Measurements from ENCODE around the gene FAM204A.

The FAM204A gene

DNA sequence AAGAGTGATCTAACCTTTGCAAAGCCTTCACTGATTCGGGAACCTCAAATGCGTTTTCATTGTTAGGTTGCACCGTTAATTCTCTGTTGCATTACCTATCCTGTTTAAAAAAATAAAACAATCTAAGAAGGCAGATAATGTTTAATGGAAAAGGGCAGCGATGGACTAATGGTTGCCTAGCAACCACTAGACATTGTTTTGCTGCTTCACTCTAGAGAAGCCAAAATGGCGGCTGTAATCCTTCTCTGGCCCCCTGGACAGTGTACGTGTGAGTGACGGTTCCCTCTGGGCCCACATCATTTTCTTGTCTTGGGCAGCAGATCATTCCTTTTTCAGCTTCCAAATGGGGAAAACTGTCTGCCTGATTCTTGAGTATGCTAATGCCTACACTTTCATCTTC lies 43.3 kb downstream of the FAM204A start:
- no peak for DNase-seq
- in situ Hi-C loops (cut with HindIII; ENCODE audit: low pct_ligation_motif_present, low pct_unique_long_range_greater_than_20kb, low sequenced_read_pairs), result no loop called here

DNA sequence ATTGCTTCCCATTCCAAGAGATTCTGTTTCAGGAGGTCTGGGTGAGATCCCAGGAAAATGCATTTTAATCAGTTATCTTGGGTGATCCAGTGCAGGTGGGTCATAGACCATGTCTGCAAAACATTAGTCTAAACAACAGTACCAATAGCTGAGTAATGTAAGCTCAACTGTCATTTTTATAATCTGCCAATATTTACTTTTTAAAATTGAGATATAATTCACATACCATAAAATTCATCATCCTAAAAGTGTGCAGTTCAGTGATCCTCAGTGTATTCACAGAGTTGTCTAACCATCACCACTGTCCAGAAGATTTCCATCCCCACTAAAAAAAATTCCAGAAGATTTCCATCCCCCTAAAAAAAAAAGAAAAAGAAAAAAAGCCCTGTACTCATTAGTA lies 51.0 kb downstream of the FAM204A start:
- DNase-seq, result no peak
- in situ Hi-C loops (cut with HindIII; ENCODE audit: low pct_ligation_motif_present, low pct_unique_long_range_greater_than_20kb, low sequenced_read_pairs), result no loop called here

DNA sequence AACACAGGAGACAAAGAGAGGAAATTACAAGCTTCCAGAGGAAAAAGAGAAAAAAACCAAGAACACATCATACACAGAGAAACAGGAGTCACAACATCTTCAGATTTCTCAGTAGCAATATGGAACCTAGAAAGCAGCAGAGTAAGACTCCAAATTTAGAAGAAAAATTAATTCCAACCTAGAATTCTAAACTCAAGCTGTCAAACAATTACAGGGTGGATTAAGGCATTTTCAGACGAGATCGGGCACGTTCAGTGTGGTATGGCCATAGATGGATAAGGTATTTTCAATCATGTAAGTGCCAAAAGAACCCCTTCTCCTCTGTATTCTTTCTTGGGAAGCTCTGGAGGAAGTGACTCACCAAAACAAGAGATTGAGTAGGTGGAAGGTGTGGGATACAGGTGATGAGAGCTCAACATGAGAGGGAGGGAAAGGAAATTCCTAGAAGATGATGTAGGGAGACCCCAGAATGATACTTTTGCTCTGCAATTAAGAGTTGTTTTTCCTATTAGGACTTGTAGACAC lies 51.6 kb downstream of the FAM204A start:
- no peak for DNase-seq
- in situ Hi-C loops (cut with HindIII; ENCODE audit: low pct_ligation_motif_present, low pct_unique_long_range_greater_than_20kb, low sequenced_read_pairs), result no loop called here

DNA sequence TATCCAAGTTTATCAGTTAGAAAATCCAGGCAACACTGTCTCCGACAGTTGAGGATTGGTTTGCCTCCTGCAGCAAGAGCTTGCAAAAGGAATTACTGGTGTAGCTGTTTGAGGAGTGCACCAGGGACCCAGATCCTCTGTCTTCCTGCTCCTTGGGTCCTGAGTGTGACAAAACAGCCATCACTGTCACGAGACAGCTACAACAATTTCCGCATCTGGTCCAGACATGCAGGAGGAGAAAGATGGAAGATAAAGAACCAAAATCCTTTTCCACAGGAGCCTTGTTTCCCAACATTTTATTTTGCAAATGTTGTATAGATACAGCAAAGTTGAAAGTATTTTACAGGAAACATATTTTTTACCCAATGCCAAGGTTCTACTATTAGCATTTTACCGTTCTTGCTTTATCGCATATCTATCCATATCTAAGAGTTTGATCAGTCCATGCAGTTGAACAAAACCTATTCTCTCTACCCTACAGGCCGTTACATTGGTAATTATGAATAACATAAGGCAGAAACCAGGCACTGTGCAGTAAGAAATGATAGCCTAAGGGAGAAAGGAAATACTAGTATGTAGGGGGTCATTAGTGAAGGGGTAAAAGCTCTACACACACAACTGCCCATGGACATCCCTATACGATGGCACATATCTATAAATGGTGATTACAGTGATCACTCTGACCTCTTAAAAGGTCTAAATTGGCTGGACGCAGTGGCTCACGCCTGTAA lies 54.9 kb downstream of the FAM204A start:
- DNase-seq, result no peak
- in situ Hi-C loops (cut with HindIII; ENCODE audit: low pct_ligation_motif_present, low pct_unique_long_range_greater_than_20kb, low sequenced_read_pairs), result no loop called here

DNA sequence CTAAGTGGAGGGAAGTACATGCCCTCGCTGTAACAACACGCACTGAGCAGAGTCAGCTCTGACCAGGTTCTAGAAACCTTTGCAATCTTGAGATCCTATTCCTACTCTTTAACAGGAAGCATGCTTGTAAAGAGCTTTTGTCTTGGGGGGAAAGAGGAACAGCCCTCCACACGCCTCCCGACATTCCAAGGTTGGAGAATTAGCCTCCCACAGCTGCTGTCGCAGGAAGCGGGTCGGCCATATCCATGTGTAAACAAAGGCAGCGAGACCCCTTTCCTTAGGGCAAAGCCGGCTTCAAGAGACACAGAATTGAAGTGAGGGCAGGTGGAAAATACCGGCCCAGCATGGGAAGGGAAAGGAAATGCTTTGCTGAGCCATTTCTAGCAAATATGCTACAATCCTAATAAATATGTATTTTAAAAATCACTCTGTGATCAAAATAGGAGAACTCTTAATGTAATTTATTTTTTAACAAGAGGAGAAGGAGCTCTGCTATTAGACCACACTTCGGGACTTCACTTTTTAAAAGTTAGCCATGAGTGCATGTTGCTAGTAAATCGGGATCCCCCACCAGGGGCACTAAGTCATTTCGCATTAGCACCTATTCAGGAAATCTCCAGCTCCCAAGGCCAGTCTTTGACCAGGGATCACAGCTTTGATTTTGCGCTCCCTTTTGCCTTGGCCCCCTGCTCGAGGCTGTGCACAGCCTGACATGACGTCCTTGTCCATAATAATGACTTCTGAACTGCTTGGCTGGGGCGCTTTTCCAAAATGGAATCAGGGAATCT lies 55.9 kb downstream of the FAM204A start:
- in situ Hi-C loops (cut with HindIII; ENCODE audit: low pct_ligation_motif_present, low pct_unique_long_range_greater_than_20kb, low sequenced_read_pairs), result no loop called here
- no peak for DNase-seq

DNA sequence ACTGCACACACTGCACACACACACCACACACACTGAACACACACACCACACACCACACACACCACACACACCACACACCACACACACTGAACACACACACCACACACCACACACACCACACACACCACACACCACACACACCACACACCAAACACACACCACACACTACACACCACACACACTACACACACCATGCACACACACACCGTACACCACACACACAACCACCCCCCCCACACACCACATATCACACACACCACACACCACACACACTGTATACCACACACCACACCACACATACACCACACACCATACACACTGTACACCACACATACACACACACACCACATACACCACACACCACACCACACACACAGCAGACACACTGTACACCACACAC lies 59.5 kb downstream of the FAM204A start:
- no peak for DNase-seq
- in situ Hi-C loops (cut with HindIII; ENCODE audit: low pct_ligation_motif_present, low pct_unique_long_range_greater_than_20kb, low sequenced_read_pairs), result no loop called here

DNA sequence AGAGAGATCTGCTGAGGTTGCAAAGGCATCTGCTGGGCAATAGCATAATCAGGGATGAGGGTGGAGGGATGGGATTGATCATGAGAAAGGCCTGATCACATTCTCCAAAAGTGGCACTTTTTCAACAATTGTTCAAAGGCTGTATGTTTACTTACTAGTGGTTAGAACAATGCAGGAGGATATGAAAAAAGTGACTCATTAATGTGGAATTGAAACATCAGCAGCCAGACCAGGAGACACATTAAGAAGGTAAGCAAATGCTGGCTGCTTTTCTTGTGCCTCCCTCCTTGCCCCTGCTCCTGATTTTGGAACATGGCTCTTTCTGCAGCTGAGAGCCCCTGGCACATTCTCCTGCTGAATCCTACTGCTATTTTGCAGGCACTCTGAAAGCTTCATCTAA lies 63.5 kb downstream of the FAM204A start:
- no peak for DNase-seq
- in situ Hi-C loops (cut with HindIII; ENCODE audit: low pct_ligation_motif_present, low pct_unique_long_range_greater_than_20kb, low sequenced_read_pairs), result no loop called here

DNA sequence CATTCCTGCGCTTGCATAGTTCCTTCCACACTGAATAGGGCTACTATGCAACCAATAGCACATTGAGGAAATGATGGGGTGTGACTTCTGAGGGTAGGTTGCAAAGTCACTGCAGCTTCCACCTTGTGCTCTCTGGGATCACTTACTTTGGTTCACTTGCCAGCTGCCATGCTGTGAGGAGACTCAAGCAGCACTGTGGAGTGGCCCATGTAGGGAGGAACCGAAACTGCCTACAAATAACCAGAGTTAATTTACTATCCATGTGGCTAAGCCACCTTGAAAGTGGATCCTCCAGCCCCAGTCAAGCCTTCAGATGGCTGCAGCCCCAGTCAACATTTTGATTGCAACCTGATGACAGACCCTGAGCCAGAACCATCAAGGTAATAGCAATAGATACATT lies 64.3 kb downstream of the FAM204A start:
- in situ Hi-C loops (cut with HindIII; ENCODE audit: low pct_ligation_motif_present, low pct_unique_long_range_greater_than_20kb, low sequenced_read_pairs), result no loop called here
- DNase-seq, result no peak

DNA sequence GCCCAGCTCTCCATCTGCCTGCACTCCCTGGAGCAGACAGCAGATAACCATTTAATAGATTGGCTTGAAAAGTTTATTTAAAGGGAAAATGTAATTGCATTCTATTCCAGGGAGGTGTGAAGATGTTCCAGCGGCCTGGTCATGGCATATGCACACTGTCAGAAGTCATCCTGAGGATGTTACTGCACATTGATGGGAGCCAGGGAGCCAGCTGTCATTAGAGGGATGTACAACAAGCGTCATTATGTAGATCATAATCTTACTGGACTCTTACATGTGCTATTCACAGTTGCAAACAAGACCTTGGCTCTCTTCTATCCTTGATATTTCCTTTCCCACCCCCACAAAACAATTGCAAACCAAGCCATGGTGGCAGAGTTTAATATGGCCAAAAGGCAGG lies 65.4 kb downstream of the FAM204A start:
- no peak for DNase-seq
- in situ Hi-C loops (cut with HindIII; ENCODE audit: low pct_ligation_motif_present, low pct_unique_long_range_greater_than_20kb, low sequenced_read_pairs), result no loop called here

DNA sequence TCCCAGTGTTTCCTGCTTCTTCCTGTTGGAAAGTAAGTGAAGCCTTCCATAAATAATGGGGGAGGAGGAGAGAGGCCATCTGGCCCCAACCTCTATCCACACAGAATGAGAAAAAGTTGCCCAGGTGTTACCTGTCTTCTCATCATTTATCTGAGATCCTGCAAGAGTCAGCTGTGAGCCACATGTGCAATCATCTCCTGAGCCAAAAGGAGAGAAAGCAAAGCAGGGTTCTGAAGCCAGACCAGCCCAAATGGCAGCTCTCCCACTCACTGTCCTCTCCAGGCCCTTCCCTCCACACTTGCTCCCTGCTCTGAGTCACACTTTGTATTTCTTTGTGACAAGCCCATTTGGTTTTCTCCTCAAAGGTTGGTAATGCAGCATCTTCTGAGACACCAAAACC lies 65.9 kb downstream of the FAM204A start:
- in situ Hi-C loops (cut with HindIII; ENCODE audit: low pct_ligation_motif_present, low pct_unique_long_range_greater_than_20kb, low sequenced_read_pairs), result no loop called here

DNA sequence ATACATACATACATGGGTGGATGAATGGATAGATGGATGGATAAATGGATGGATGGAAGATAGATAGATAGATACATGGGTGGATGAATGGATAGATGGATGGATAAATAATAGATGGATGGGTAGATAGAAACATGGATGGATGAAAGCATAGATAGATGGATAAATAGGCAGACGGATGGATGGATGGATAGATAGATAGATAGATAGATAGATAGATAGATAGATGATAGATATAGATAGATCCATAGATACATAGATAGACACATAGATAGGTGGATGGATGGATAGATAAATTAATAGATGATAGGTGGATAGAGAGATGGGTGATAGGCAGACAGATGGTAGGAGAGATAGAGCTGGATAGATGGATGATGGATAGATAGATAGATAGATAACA lies 68.5 kb downstream of the FAM204A start:
- in situ Hi-C loops (cut with HindIII; ENCODE audit: low pct_ligation_motif_present, low pct_unique_long_range_greater_than_20kb, low sequenced_read_pairs), result no loop called here
- DNase-seq, result no peak

More for the DNA sequence above, 65.9 kb downstream of the FAM204A start:
- no peak for DNase-seq

DNA sequence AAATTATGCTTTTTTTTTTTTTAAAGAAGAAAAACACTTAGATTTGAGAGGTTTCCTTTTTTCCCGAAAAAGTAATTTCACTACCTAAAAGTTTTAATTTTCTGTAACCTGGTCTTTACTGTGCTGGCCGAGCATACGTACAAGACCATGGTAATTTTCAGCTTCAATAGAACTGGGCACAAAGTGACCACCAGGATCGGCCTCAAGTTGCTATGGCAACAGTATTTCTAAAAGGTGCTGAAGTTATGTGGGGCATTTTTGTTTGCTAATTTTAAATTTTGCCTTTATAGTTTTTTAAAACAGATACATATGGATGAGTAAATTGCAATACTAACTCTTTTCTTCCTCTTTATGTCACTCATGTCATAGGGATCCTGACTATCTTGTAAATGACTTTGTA lies 69.4 kb downstream of the FAM204A start:
- in situ Hi-C loops (cut with HindIII; ENCODE audit: low pct_ligation_motif_present, low pct_unique_long_range_greater_than_20kb, low sequenced_read_pairs), result no loop called here
- DNase-seq, result no peak

DNA sequence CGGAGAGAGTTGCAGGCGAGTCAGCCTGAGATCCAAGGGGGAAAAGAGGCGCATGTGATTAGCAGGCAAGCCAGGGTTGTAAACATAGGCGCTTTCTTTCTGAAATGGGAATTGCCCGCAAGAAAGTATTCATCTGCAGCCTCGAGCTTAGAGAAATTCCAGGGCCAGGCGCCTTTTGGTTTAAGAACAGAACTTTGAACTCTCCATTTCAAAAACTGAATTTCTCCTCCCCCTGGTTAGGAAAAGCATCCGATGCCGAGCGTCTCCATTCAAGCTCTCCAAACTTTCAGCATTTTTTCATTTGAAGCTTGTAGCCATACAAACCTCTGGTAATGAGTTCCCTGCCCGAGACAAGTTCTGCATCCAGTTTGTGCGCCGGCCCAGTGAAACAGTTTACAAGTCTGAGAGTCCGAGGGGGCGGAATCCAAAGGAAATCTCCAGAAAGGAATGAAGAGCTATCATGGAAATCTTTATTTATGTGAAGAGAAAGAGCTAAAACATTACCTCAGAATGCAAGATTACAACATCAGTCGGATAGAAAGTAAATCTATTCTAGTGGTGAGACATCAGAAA lies 69.9 kb downstream of the FAM204A start:
- DNase-seq, result no peak
- in situ Hi-C loops (cut with HindIII; ENCODE audit: low pct_ligation_motif_present, low pct_unique_long_range_greater_than_20kb, low sequenced_read_pairs), result no loop called here

DNA sequence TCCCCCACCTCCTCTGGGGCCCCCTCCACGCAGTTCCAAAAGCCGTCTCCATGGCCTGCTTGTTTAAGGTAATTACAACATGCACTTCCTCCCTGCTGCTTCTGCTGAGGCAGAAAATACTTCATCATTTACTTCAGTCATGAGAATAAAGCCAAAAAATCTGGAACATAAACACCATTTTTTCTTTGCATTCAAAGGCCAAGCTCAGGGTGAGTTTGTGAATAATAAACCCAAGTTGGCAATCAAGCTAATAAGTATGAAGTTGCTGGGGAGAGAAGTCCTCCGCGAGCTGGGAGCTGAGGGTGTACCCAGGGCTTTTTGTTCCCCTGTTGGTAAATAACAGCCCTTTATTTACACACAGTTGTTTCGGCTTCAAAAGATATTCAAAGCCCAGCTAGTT lies 70.5 kb downstream of the FAM204A start:
- DNase-seq, result no peak
- in situ Hi-C loops (cut with HindIII; ENCODE audit: low pct_ligation_motif_present, low pct_unique_long_range_greater_than_20kb, low sequenced_read_pairs), result no loop called here

DNA sequence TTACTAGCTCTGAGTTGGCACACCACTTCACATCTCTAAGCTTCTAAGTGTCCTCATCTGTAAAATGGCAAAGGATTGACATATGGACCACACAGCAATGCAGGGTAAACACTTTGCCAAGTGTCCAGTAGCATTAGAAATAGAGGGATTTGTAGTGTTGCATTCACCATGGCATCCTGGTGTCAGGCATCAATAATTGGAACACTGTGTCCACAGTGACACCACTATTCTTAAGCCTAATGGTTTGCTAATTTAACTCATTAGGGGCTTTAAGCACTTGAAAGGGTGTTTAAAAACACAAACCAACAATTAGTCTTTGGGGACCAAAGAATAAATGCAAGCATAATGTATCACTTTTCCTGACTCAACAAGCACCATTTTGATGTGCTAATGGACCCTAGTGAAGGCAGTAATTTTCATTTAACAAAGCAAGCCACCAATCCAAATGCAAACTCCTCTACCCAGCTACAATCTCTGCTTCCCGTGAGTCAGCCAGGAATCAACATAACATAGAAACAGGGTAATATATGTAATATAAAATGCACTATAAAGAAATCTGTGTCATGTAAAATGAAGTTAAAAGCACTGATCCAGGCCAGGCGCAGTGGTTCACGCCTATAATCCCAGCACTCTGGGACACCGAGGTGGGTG lies 75.9 kb downstream of the FAM204A start:
- DNase-seq, result no peak
- in situ Hi-C loops (cut with HindIII; ENCODE audit: low pct_ligation_motif_present, low pct_unique_long_range_greater_than_20kb, low sequenced_read_pairs), result no loop called here

DNA sequence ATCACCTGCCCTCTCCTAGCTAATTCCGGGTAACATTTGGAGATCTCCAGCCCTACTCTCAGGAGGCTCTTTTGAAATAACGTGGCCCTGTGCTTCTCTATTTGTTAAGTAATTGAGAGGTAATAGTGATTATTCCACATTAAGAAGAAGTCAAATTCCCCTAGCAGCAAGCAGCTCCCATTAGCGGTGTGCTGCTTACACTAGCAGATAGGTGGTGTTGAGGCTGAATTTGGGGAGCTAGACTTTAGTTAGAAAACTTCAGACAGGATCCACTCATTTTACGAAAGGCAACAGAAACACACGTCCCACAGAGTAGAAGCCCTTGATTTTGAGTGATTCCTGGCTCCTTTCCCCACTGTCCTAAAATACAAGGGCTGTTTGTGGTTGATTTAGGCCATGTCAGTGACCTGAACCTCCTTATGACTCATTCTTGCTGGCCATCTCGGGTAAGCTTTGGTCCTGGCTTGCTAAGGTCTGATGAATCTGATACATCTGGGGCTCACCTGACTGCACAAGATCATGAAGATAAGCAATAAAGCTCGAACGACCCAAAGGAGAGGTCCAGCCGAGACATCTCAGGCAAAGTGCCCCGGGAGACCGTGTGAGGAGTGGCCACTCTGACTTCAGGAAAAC lies 77.2 kb downstream of the FAM204A start:
- in situ Hi-C loops (cut with HindIII; ENCODE audit: low pct_ligation_motif_present, low pct_unique_long_range_greater_than_20kb, low sequenced_read_pairs), result no loop called here
- no peak for DNase-seq

DNA sequence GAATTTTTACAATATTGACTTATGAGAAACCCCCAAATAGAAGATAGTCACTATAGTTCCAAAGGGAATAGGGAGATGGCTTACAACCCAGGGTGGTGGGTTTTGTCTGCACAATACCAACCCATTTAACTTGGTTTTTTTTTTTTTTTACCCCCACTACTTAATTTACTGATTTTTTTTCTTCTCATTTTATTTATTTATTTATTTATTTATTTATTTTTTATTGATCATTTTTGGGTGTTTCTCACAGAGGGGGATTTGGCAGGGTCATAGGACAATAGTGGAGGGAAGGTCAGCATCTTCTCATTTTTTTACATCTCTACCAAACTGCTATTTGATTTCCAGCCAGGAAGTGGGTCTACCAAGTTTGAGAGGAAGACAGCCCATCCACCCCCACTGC lies 77.9 kb downstream of the FAM204A start:
- no peak for DNase-seq
- in situ Hi-C loops (cut with HindIII; ENCODE audit: low pct_ligation_motif_present, low pct_unique_long_range_greater_than_20kb, low sequenced_read_pairs), result no loop called here

DNA sequence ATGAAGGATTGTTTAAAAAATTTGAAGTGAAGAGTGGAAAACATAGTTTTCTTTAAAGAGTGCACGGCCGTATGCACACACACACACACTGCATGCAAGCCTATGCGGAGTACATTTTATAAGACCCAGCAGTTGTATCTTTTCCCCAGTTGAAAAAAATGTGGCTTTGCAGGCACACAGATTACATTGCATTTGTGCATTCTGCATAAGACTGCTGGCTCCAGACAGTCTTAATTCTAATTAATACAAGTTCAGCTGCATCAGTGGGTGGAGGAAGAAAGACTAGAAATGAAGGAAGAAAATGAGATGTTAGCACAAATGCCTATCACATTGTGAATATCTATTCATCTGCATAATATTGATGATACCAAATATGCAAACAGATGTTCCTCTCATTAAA lies 79.6 kb downstream of the FAM204A start:
- DNase-seq, result no peak
- in situ Hi-C loops (cut with HindIII; ENCODE audit: low pct_ligation_motif_present, low pct_unique_long_range_greater_than_20kb, low sequenced_read_pairs), result no loop called here

All from ACHN (cell line).